NCI-H2171 (cell line): ENCODE measurements around the gene CFL2.
"Not testable (repeated sequence)": the region's sequence is repeated elsewhere in the genome, so short reads cannot be mapped to it uniquely, and the experiment has no call there.

Experiments used
- DNase-seq: peaks from one replicate; lab custom pipeline; 2025; lab: John Stamatoyannopoulos, UW

Gene CFL2

GRCh38 chr14:34711796-34712712, 2.3 kb downstream of the CFL2 start:
- DNase-seq, result no peak

- peak; percentile 79 for DNase-seq
Observed at GRCh38 chr14:34711169-34711568, 3.2 kb downstream of the CFL2 start.

- DNase-seq, result no peak
Observed at GRCh38 chr14:34710744-34711143, 3.6 kb downstream of the CFL2 start.

GRCh38 chr14:34710006-34710405, 4.4 kb downstream of the CFL2 start:
- no peak for DNase-seq

GRCh38 chr14:34707722-34708121, 6.7 kb downstream of the CFL2 start:
- DNase-seq, result no peak

- no peak for DNase-seq
Observed at GRCh38 chr14:34701808-34702207, 12.6 kb downstream of the CFL2 start.

GRCh38 chr14:34700622-34701130, 13.7 kb downstream of the CFL2 start:
- peak; percentile 40 for DNase-seq

GRCh38 chr14:34699873-34700621, 14.3 kb downstream of the CFL2 start:
- peak; percentile 94 for DNase-seq

- DNase-seq, result not testable (repeated sequence)
Observed at GRCh38 chr14:34694216-34694615, 20.2 kb downstream of the CFL2 start.

GRCh38 chr14:34693228-34693939, 21.0 kb downstream of the CFL2 start:
- peak; percentile 90 for DNase-seq

- DNase-seq, result no peak
Observed at GRCh38 chr14:34692898-34693227, 21.5 kb downstream of the CFL2 start.

GRCh38 chr14:34692348-34692747, 22.0 kb downstream of the CFL2 start:
- DNase-seq, result peak; percentile 18

- no peak for DNase-seq
Observed at GRCh38 chr14:34691206-34691605, 23.2 kb downstream of the CFL2 start.

- no peak for DNase-seq
Observed at GRCh38 chr14:34688470-34689206, 25.8 kb downstream of the CFL2 start.

GRCh38 chr14:34685819-34686428, 28.5 kb downstream of the CFL2 start:
- no peak for DNase-seq

- no peak for DNase-seq
Observed at GRCh38 chr14:34684578-34684977, 29.8 kb downstream of the CFL2 start.

- DNase-seq, result no peak
Observed at GRCh38 chr14:34682787-34683321, 31.5 kb downstream of the CFL2 start.

- peak; percentile 75 for DNase-seq
Observed at GRCh38 chr14:34680806-34681479, 33.5 kb downstream of the CFL2 start.

GRCh38 chr14:34678735-34679134, 35.7 kb downstream of the CFL2 start:
- DNase-seq, result no peak

- no peak for DNase-seq
Observed at GRCh38 chr14:34678306-34678705, 36.1 kb downstream of the CFL2 start.
